DOHH2 (cell line): ENCODE results near the gene MYCBP2.

ENCODE experiments used
- H3F3A ChIP-seq: fragments of 200-600 bp; sonication (generic), shearing (Covaris generic); 2 replicates; pipeline ENCODE4 v1.6.0; 2016; ENCODE audit warnings: antibody characterized with exemption, mild to moderate bottlenecking; ENCODE audit not compliant: control insufficient read depth, insufficient read depth
- H3K27ac ChIP-seq: fragments of 200-600 bp; sonication (generic); 2 replicates; pipeline ENCODE4 v1.5.1; 2014; ENCODE audit warnings: low read depth, mild to moderate bottlenecking, low read length, moderate library complexity
- H3K27me3 ChIP-seq: fragments of 200-600 bp; sonication (generic); 2 replicates; pipeline ENCODE4 v1.6.1; 2014; ENCODE audit warnings: mild to moderate bottlenecking, low read length, mixed read lengths; ENCODE audit not compliant: control insufficient read depth
- H3K36me3 ChIP-seq: fragments of 200-600 bp; sonication (generic); 2 replicates; pipeline ENCODE4 v1.6.1; 2014; ENCODE audit warnings: mild to moderate bottlenecking, low read length, moderate library complexity, mixed read lengths; ENCODE audit not compliant: control insufficient read depth
- H3K4me1 ChIP-seq: fragments of 200-600 bp; sonication (generic); 2 replicates; pipeline ENCODE4 v1.6.1; 2014; ENCODE audit warnings: mild to moderate bottlenecking, low read length, mixed read lengths; ENCODE audit not compliant: control insufficient read depth
- H3K4me2 ChIP-seq: fragments of 200-600 bp; sonication (generic); 2 replicates; pipeline ENCODE4 v1.6.0; 2014; ENCODE audit warnings: mild to moderate bottlenecking, low read length, moderate library complexity
- H3K4me3 ChIP-seq: fragments of 200-600 bp; sonication (generic); 2 replicates; pipeline ENCODE4 v1.5.1; 2014; ENCODE audit warnings: mild to moderate bottlenecking, low read length, mixed read lengths
- H3K79me2 ChIP-seq: fragments of 200-600 bp; sonication (generic); 2 replicates; pipeline ENCODE4 v1.6.1; 2014; ENCODE audit warnings: mild to moderate bottlenecking, low read length, mixed read lengths; ENCODE audit not compliant: control insufficient read depth
- H3K9me2 ChIP-seq: fragments of 200-600 bp; sonication (generic); replicated peaks from 2 replicates; pipeline ENCODE4 v1.6.1; 2014; ENCODE audit warnings: mild to moderate bottlenecking, low read length, mixed read lengths; ENCODE audit not compliant: control insufficient read depth
- H3K9me3 ChIP-seq: fragments of 200-600 bp; sonication (generic); 2 replicates; pipeline ENCODE4 v1.6.1; 2014; ENCODE audit warnings: antibody characterized with exemption, low read length, mixed read lengths; ENCODE audit not compliant: control insufficient read depth, insufficient read depth
- H4K20me1 ChIP-seq: fragments of 200-600 bp; sonication (generic); 2 replicates; pipeline ENCODE4 v1.6.0; 2014; ENCODE audit warnings: low read depth, mild to moderate bottlenecking, antibody characterized with exemption, low read length, moderate library complexity; ENCODE audit not compliant: control insufficient read depth, insufficient read depth
- CTCF ChIP-seq: fragments of 200-600 bp; sonication (generic); IDR thresholded peaks from one replicate; pipeline ENCODE4 v1.5.1; 2014; ENCODE audit warnings: antibody characterized with exemption, mild to moderate bottlenecking, low read depth, low read length; ENCODE audit not compliant: poor library complexity, severe bottlenecking
- EZH2phosphoT487 ChIP-seq: fragments of 200-600 bp; sonication (generic); IDR thresholded peaks from 2 replicates; pipeline ENCODE4 v1.6.1; 2017; ENCODE audit warnings: borderline replicate concordance, mild to moderate bottlenecking, antibody characterized with exemption, low read length, moderate library complexity, mixed read lengths

MYCBP2 gene

GRCh38 chr13:77118134-77118533 lies 208.8 kb downstream of the MYCBP2 start:
- Histone ChIP-seq H3K9me2 (no peaks in the 10 kb centered on the region), H3K27ac (no peak overlapping the region), H3K79me2 (no peaks in the 10 kb centered on the region), H3K36me3 (peaks cover 33% of the 10 kb centered on the region), H3K4me2 (no peak overlapping the region), H3K27me3 (no peaks in the 10 kb centered on the region), H3K4me3 (no peak overlapping the region), H3F3A (no peaks in the 10 kb centered on the region), H3K9me3 (no peaks in the 10 kb centered on the region), H3K4me1 (no peaks in the 10 kb centered on the region), H4K20me1 (no peaks in the 10 kb centered on the region)
- TF ChIP-seq EZH2phosphoT487 (no peak), CTCF (no peak)

GRCh38 chr13:77114271-77114670 lies 212.6 kb downstream of the MYCBP2 start:
- no peaks in the 10 kb centered on the region for H3K27me3 ChIP-seq
- H3K27ac ChIP-seq: no peak overlapping the region
- no peak overlapping the region for H3K4me3 ChIP-seq
- no peaks in the 10 kb centered on the region for H3K79me2 ChIP-seq
- no peaks in the 10 kb centered on the region for H3K4me1 ChIP-seq
- no peaks in the 10 kb centered on the region for H4K20me1 ChIP-seq
- TF ChIP-seq EZH2phosphoT487 (no peak), CTCF (no peak)
- peaks cover 22% of the 10 kb centered on the region for H3K36me3 ChIP-seq
- no peaks in the 10 kb centered on the region for H3K9me3 ChIP-seq
- no peak overlapping the region for H3K4me2 ChIP-seq
- H3F3A ChIP-seq: no peaks in the 10 kb centered on the region
- H3K9me2 ChIP-seq: no peaks in the 10 kb centered on the region

- no peak overlapping the region for H3K4me2 ChIP-seq
- no peaks in the 10 kb centered on the region for H3K9me2 ChIP-seq
- H3K36me3 ChIP-seq: peaks cover 19% of the 10 kb centered on the region
- H3F3A ChIP-seq: no peaks in the 10 kb centered on the region
- H3K79me2 ChIP-seq: no peaks in the 10 kb centered on the region
- no peaks in the 10 kb centered on the region for H3K9me3 ChIP-seq
- H3K27ac ChIP-seq: no peak overlapping the region
- H3K4me1 ChIP-seq: no peaks in the 10 kb centered on the region
- no peaks in the 10 kb centered on the region for H4K20me1 ChIP-seq
- no peak for TF ChIP-seq EZH2phosphoT487
- no peak for TF ChIP-seq CTCF
- no peak overlapping the region for H3K4me3 ChIP-seq
- no peaks in the 10 kb centered on the region for H3K27me3 ChIP-seq
These were observed 213.4 kb downstream of the MYCBP2 start for GRCh38 chr13:77113496-77113895.

- no peaks in the 10 kb centered on the region for H3K9me3 ChIP-seq
- H3K4me2 ChIP-seq: no peak overlapping the region
- no peaks in the 10 kb centered on the region for H4K20me1 ChIP-seq
- no peaks in the 10 kb centered on the region for H3K79me2 ChIP-seq
- no peaks in the 10 kb centered on the region for H3K9me2 ChIP-seq
- H3F3A ChIP-seq: no peaks in the 10 kb centered on the region
- H3K4me1 ChIP-seq: no peaks in the 10 kb centered on the region
- no peak for TF ChIP-seq CTCF
- no peak for TF ChIP-seq EZH2phosphoT487
- H3K36me3 ChIP-seq: no peaks in the 10 kb centered on the region
- H3K4me3 ChIP-seq: no peak overlapping the region
- no peak overlapping the region for H3K27ac ChIP-seq
- no peaks in the 10 kb centered on the region for H3K27me3 ChIP-seq
These were observed 221.8 kb downstream of the MYCBP2 start for GRCh38 chr13:77105051-77105450.
